Measurements from ENCODE around the gene CHST3.

GRCh38 chr10:71948496-71949067 lies 15.6 kb upstream of the CHST3 start:
- no peak for TF ChIP-seq POLR2AphosphoS5 (IDR thresholded peaks at IDR 0.05)
- TF ChIP-seq, protein P1, sequence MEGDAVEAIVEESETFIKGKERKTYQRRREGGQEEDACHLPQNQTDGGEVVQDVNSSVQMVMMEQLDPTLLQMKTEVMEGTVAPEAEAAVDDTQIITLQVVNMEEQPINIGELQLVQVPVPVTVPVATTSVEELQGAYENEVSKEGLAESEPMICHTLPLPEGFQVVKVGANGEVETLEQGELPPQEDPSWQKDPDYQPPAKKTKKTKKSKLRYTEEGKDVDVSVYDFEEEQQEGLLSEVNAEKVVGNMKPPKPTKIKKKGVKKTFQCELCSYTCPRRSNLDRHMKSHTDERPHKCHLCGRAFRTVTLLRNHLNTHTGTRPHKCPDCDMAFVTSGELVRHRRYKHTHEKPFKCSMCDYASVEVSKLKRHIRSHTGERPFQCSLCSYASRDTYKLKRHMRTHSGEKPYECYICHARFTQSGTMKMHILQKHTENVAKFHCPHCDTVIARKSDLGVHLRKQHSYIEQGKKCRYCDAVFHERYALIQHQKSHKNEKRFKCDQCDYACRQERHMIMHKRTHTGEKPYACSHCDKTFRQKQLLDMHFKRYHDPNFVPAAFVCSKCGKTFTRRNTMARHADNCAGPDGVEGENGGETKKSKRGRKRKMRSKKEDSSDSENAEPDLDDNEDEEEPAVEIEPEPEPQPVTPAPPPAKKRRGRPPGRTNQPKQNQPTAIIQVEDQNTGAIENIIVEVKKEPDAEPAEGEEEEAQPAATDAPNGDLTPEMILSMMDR (IDR thresholded peaks at IDR 0.05), result no peak
